GM21423 (cell line): ENCODE measurements around the gene INO80D.
"Not testable (repeated sequence)": the region's sequence is repeated elsewhere in the genome, so short reads cannot be mapped to it uniquely, and the experiment has no call there.

Experiments used
- ATAC-seq: cut with Tn5 transposase; IDR thresholded peaks from one replicate; pipeline ENCODE4 v1.9.1; 2021; ENCODE audit warnings: mild to moderate bottlenecking, moderate library complexity; ENCODE audit not compliant: unreplicated experiment

INO80D gene

DNA sequence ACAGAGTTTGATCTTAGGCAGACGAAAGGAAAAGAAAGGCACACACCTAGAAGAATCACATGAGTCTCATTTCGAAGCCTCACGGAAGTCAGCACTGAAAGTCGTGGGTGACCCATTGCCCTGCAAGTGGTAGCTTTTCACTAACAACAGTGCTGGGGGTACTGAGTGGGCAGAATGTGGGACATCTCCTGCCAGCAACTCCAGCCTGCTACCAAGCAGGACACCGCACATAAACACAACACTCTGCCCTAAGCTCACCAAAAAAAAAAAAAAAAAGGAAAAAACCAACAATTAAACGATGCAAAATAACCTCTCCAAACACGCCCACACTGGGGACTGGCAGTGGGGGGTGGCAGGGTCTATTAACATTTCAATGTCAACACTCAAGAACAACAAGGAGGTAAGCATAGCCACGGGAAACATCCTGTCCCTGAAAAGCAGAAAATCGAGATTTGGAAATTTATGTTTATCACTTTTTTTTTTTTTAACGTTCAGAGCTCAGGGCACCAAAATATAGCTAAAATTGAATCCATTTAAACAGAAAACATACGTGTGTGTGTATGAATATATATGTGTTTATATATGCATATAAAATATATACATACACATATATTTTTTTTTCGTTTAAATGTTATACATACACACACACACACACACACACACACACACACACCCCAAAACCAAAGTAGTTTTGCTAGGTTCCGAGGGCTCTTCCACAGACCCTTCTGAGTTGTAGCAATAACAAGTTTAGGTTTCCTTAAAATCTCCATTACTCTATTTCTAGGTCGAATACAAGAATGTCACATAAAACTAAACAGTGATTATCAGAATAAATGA lies 2.2 kb downstream of the INO80D start:
- no peak for ATAC-seq

DNA sequence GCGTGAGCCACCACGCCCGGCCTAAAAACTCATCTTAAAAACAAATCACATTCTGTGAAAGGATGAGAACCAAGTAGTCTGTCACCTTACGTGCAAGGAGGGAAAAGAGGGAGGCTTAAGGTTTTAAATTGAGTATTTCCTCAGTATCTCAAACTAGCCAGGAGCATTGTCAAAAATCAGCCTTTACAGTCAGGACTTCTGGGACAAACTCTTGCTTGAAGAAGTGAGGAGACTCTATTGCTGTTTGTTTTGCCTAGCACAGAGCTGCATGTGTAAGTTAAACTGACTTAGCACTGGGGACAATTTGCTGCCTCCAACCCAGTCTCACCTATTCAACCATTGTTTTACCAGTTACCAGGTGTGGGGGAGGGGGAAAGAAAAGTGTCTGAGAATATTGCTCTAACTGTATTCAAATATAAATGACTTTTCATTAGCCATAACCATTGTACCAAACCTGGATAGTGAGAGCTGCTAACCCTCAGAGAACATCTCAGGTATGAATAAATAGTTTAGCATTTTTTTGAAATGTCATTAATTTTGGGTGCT lies 3.6 kb downstream of the INO80D start:
- ATAC-seq = no peak

DNA sequence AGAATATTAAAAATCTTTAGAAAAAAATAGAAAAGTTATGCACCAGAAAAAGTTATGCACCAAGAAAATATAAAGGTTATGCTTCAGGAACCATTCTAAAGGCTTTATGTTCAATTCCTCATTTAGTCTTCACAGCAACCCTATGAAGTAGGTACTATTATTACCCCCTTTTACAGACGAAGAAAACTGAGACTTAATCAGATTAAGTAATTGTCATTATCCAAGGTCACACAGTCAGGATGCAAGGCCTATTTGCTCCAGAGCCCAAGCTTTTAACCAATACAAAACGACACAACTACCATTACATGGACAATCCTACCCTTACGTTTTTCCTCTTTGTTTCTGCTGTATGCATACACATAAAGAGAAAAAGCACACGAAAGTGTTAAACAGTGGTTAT lies 5.0 kb downstream of the INO80D start:
- no peak for ATAC-seq

DNA sequence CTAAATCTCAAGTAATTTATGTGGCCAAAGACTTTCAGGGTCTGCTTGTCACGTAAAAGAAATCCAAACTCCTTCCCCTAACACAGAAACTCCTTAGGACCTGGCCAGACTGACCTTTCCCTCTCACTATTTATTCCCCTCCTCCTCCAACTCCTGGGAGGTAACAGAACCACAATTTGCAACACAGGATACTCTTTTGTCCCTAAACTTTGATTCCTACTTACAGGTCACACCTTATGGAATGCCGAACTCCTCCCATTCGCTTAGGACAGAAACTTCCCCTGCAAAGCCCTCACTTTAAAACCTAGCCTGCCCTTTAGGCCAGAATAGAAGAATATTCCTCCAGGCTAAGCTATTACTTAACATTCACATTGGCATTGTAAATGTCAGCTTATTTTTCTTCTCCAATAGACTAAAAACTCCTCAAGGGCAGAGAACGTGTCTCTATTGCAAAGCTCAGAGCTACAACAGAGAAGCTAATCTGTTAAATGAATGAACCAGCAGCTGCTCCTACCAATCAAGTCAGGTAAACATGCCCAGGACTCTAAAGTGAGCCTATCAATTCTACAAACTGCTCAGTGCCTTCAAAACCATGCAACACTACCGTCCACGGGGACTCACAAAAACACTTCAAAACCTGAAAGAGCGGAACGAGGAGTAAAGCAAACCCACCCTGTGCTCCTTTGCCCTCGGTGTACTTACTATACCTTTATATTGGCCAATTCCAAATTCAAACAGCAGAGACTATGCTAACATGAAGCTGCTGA lies 6.1 kb downstream of the INO80D start:
- no peak for ATAC-seq

DNA sequence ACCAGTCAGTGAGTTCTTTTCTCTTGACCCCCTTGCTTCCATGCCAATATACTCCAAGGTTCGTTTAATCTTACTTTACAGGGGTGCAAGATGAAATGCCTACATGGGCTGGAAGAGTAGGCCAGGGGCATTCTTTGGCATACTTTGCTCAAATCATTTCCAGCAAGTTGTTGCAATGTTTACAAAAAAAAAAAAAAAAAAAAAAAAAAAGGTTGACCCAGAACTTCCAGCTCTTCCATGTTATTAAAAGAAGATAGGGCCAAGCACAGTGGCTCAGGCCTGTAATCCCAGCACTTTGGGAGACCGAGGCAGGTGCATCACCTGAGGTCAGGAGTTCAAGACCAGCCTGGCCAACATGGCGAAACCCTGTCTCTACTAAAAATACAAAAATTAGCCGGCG lies 8.1 kb downstream of the INO80D start:
- not testable (repeated sequence) for ATAC-seq

DNA sequence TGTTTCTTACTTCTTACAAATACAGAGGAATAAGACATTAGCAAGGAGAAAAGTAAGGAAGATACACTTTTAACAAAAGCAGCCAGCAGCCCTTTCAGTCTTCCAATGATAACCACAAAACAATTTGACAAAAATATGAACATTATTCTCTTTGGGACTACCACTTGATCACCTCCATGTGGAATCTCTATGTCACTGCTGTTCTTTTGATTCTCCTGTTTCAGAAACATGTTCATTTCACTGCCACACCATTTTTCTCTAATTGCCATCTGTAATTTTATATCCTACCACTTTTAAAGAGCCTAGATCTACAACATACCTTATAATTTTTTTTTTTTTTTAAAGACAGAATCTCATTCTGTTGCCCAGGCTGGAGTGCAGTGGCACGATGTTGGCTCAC lies 10.9 kb downstream of the INO80D start:
- ATAC-seq = no peak

DNA sequence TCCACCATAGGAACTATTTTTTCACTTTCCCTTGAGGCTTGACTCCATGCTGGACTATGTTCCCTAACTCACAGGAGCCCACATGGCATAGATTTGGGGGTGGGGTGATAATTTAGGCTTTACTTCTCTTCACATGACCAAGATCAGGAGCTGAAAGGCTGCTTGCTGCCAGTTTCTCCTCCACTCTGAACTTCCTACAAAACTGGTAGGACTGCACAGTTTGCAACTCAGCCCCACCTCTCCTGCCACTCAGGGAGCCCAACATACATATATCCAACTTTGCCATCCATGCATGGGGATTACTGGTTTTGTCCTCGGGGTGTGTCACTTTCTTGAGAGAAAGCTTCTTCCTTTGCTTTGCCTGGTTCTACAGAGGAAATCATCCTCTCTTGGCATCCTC lies 14.2 kb downstream of the INO80D start:
- ATAC-seq = no peak

DNA sequence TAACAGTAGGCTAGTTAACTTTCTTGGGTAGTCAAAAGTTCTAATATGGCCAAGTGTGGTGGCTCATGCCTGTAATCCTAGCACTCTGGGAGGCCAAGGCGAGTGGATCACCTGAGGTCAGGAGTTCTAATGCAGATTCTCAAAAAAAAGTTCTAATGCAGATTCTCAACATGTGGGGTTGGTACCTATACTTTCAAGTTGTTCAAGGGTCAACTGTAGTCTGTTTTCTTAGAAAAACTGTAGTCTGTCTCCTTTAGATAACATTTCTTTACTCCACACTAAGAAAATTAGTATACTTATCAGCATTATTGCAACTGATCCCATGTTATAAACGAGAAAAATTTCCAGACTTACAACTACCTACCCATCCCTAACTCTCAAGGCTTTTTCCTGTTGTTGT lies 16.6 kb downstream of the INO80D start:
- ATAC-seq = no peak

DNA sequence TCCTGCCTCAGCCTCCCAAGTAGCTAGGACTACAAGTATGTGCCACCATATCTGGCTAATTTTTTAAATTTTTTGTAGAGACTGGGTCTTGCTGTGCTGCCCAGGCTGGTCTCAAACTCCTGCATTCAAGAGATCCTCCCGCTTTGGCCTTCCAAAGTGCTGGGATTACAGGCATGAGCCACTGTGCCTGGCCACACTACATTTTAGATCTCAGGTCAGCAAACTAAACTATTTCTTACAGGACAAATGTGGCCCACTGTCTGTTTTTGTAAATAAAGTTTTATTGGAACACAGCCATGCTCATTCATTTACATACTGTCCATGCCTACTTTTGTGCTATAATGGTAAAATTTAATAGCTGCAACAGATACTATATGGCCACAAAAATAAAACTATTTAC lies 17.8 kb downstream of the INO80D start:
- ATAC-seq = no peak

DNA sequence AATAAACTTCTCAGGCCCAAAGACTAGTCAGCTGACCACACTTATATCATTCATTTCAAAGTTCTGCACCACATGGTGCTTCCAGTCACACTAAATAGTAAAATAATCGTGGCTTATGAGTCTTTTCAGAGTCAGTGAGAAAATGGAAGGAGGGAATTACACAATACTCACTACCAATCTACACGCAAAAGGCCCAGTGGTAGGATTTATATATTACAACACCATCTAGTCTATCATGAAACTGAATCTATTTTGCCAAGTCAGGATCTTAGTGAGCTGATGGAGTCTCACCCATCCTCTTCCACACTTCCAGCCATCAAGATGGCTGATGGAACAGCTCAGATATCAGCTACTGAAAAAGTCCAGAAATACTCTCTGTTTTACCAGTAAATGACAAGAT lies 21.9 kb downstream of the INO80D start:
- ATAC-seq = no peak

DNA sequence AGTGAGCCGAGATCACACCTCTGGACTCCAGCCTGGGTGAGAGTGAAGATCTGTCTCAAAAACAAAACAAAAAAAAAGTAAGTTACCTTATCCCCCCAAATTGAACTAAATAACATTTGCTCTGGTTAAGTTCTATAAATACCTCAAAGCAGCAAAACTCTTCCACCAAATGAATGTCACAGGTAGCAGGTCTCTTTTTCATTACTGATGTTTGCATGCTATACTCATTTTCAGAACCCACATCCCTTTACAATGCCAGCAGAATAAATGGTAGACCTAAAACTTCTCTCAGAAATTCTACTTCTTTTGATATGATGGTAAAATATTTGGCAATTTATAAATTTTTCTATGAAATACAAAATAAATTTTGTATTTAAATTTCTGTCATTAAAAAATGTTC lies 22.3 kb downstream of the INO80D start:
- no peak for ATAC-seq

DNA sequence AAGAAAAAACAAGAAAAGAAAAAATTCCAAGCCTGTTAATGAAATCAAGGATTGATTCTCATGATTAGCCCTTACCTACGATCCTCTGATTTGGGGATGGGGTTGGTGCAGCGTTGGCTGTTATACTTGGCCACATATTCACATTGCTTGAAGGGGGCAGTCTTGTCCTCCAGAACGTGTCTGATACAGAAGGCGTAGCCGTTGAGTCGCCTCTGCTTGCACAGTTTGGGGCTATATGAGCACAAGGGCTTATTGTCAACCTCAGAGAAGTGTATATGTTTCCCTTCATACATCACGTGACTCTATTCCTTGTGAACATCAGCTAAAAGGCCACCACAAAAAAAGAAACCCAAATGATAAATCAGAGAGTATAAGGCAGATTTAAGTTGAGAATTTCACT lies 23.2 kb downstream of the INO80D start:
- ATAC-seq = no peak

DNA sequence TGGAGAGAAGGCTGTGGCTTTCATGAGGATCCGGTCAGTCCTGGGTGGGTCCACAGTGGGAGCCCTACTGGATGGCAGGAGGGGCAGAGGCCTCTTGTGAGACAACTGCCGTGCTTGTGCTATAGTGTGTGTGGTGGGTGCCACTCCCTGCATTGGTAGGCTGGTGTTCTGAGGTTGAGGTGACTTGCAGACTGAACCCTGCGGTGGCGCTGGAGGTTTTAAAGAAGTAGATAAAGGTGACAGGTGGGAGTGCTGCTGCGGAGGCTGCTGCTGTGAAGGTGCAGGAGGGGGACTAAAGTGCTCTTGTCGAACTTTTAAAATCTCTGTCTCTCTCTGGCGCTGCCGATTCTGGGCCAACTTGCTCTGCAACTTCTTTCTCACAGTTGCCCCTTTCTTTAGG lies 29.7 kb downstream of the INO80D start:
- no peak for ATAC-seq

DNA sequence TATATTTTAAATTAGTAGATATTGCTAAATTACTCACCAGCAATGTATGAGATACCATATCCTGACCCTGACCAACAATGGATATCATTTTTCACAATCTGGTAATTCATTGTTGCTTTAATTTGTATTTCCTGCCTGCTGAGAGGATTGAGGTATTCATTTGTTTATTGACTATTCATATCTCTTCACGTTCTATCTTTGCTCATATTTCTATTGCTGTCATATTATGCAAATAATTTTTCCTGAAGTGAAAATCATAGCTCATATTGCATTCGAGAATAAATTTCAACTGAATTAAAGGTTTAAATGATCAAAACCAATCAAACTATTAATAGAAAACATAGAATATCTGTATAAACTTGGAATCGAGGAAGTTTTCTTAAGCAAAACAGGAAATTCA lies 31.0 kb downstream of the INO80D start:
- no peak for ATAC-seq

DNA sequence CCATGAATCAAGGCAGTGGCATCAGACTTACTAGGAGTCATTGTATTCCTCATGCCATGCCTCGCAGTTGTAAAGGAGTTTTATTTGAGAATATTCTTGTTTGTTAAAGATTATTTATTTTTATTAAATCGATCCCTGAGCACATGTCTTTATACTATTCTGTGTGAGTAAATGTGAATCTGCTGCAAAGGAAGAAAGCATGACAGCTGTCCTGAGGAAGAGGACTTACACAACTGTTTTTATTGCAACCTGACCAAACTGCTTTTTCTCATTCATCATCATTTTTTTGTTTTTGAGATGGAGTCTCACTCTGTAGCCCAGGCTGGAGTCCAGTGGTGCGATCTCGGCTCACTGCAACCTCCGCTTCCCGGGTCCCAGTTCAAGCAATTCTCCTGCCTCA lies 34.1 kb downstream of the INO80D start:
- ATAC-seq = no peak

DNA sequence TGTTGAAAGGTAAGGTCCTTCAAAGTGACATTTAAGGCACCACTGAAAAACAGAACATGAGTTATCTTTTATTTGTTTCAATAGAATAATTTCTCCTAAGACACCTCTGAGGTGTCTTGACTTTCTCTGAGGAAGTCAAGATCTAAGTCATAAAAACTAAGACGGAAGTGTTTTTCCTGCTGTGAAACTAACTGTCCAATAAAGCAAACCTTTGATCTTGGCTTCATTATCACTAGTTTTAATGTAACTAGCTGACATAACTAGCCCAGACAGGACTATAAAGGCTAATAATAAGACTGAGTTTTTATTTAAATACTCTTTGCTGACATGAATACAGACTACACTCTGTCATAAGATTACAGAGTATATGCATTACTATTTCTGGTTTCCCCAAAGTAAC lies 36.6 kb downstream of the INO80D start:
- ATAC-seq = no peak

DNA sequence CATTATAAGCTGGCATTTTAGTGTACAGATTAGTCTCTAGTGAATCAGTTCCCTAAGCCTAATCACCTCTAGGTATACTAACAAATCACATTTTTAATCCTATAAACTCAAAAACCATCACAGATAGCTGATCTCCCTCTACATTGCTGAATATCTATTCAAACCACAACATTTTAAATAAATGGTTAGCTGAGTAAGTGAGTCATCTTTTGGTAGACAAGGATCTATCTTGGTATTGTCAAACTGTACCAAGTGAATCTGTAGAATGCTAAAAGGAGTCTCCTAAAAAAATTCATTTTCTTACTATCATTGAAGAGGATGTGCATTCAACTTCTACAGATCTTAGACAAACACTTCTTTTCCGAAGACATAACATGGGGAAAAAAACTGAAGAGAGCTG lies 40.7 kb downstream of the INO80D start:
- no peak for ATAC-seq

DNA sequence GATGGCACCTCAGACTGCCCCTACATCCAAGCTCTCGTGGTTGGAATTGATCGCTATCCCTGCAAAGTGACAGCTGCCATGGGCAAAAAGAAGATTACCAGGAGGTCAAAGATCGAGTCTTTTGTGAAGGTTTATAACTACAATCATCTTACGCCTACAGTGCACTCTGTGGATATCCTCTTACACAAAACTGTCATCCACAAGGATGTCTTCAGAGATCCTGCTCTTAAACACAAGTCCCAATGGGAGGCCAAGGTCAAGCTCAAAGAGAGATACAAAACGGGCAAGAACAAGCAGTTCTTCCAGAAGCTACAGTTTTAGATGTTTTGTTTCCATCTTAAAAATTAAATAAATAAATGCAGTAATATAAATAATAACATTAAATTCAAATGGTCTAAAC lies 45.4 kb downstream of the INO80D start:
- no peak for ATAC-seq

DNA sequence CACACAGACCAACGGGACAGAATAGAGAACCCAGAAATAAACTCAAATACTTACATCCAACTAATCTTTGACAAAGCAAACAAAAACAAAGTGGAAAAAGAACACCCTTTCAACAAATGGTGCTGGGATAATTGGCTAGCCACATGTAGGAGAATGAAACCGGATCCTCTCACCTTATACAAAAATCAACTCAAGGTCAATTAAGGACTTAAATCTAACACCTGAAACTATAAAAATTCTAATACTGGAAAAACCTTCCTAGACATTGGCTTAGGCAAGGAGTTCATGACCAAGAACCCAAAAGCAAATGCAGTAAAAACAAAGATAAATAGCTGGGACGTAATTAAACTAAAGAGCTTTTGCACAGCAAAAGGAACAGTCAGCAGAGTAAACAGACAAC lies 50.6 kb downstream of the INO80D start:
- not testable (repeated sequence) for ATAC-seq

DNA sequence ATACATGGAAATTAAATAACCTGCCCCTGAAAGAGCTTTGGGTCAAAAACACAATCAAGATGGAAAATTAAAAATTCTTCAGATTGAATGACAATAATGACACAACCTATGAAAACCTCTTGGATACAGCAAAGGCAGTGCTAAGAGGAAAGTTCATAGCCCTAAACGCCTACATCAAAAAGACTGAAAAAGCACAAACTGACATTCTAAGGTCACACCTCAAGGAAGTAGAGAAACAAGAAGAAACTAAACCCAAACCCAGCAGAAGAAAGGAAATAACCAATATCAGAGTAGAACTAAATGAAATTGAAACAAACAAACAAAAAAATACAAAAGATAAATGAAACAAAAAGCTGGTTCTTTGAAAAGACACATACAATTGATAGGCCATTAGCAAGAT lies 52.5 kb downstream of the INO80D start:
- not testable (repeated sequence) for ATAC-seq

DNA sequence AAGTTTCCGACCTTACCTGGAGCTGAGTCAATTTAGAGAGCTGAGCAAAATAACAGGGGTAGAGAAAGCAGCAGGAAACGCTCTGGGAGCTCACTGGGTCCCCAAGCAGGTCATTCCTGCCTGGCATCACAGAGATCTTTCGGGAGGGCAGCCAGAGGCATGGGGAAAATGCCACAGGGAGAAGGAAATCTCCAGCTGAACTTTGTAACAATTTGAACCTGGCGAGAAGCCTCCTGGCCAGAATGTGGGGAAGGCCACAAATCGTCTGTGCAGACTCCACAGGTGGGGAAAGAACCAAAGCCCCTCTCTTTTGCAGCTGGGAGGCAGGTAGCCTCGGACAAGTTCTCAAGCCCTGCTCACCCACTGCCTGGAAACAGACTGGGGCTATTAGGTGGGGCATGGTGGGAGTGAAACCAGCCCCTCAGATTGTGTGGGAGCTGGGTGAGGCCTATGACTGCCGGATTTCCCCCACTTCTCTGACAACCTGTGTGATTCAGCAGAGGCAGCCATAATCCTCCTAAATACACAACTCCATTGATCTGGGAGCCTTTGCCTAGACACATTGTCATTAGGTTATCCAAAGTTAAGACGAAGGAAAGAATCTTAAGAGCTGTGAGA lies 53.9 kb downstream of the INO80D start:
- ATAC-seq = no peak
